ENCODE data around the gene EFNA5. TPM values are rescaled to one million over a fixed set of nuclear protein-coding genes. Genes with fewer than 3 reads are reported as not detected.
"Not testable (repeated sequence)": the region's sequence is repeated elsewhere in the genome, so short reads cannot be mapped to it uniquely, and the experiment has no call there.

EFNA5 gene
- total RNA-seq, 2 donors from 2014 or later = 9.7 to 11.1 TPM

- no peak overlapping the region for H3K4me3 ChIP-seq
- no peaks in the 10 kb centered on the region for H3K9me3 ChIP-seq
- no peak overlapping the region for H3K9ac ChIP-seq (ENCODE audit: low read depth in 2 of 2, low read length in 2 of 2)
- intact Hi-C loops (cut with DNase I) = no loop called here
- H3K27me3 ChIP-seq = no peaks in the 10 kb centered on the region
- no peaks in the 10 kb centered on the region for H3K4me1 ChIP-seq
- DNase-seq = no peak
- TF ChIP-seq, protein P1, sequence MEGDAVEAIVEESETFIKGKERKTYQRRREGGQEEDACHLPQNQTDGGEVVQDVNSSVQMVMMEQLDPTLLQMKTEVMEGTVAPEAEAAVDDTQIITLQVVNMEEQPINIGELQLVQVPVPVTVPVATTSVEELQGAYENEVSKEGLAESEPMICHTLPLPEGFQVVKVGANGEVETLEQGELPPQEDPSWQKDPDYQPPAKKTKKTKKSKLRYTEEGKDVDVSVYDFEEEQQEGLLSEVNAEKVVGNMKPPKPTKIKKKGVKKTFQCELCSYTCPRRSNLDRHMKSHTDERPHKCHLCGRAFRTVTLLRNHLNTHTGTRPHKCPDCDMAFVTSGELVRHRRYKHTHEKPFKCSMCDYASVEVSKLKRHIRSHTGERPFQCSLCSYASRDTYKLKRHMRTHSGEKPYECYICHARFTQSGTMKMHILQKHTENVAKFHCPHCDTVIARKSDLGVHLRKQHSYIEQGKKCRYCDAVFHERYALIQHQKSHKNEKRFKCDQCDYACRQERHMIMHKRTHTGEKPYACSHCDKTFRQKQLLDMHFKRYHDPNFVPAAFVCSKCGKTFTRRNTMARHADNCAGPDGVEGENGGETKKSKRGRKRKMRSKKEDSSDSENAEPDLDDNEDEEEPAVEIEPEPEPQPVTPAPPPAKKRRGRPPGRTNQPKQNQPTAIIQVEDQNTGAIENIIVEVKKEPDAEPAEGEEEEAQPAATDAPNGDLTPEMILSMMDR (IDR thresholded peaks at IDR 0.05) = no peak
- no peak overlapping the region for H3K27ac ChIP-seq
- no peaks in the 10 kb centered on the region for H3K36me3 ChIP-seq
These were observed 308.8 kb downstream of the EFNA5 start for GRCh38 chr5:107361945-107362344.

- Histone ChIP-seq H3K4me1 (no peaks in the 10 kb centered on the region), H3K9ac (ENCODE audit: low read depth in 2 of 2, low read length in 2 of 2) (no peak overlapping the region), H3K9me3 (no peaks in the 10 kb centered on the region), H3K4me3 (no peak overlapping the region), H3K36me3 (no peaks in the 10 kb centered on the region), H3K27ac (no peak overlapping the region), H3K27me3 (no peaks in the 10 kb centered on the region)
- TF ChIP-seq, protein P1 (IDR thresholded peaks at IDR 0.05) = no peak
- intact Hi-C loops (cut with DNase I) = no loop called here
- no peak for DNase-seq
These were observed 310.9 kb downstream of the EFNA5 start for GRCh38 chr5:107359916-107360234.

- no peak for DNase-seq
- Histone ChIP-seq H3K36me3 (no peaks in the 10 kb centered on the region), H3K9me3 (no peaks in the 10 kb centered on the region), H3K27ac (no peak overlapping the region), H3K27me3 (no peaks in the 10 kb centered on the region), H3K9ac (ENCODE audit: low read depth in 2 of 2, low read length in 2 of 2) (no peak overlapping the region), H3K4me1 (no peaks in the 10 kb centered on the region), H3K4me3 (no peak overlapping the region)
- TF ChIP-seq, protein P1 (IDR thresholded peaks at IDR 0.05) = no peak
- intact Hi-C loops (cut with DNase I) = no loop called here
These were observed 311.5 kb downstream of the EFNA5 start for GRCh38 chr5:107359033-107359915.

DNA sequence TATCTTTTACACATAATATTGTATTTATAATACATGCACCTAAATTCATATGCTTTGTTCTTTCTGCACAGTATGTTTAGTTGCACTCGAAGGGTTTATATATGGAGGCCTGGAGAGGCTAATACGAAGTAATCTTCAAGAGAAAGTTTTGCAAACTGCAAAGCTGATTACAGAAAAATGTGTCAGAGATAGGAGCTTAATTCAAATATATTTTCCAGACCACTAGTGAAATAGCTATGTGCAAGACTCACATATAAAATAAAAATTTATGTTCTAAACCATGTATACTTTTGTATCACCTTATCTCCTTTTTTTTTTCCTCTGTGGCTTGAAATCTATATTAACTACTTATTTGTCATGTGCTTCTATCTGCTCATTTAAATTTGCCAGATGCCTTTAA, 313.8 kb downstream of the EFNA5 start:
- H3K9ac ChIP-seq (ENCODE audit: low read depth in 2 of 2, low read length in 2 of 2) = no peak overlapping the region
- H3K27me3 ChIP-seq = no peaks in the 10 kb centered on the region
- TF ChIP-seq, protein P1 (IDR thresholded peaks at IDR 0.05) = no peak
- H3K9me3 ChIP-seq = no peaks in the 10 kb centered on the region
- H3K27ac ChIP-seq = no peak overlapping the region
- H3K4me1 ChIP-seq = no peaks in the 10 kb centered on the region
- no peak for DNase-seq
- H3K36me3 ChIP-seq = no peaks in the 10 kb centered on the region
- no peak overlapping the region for H3K4me3 ChIP-seq
- intact Hi-C loops (cut with DNase I) = no loop called here

- Histone ChIP-seq H3K9me3 (no peaks in the 10 kb centered on the region), H3K27me3 (no peaks in the 10 kb centered on the region), H3K27ac (no peak overlapping the region), H3K9ac (ENCODE audit: low read depth in 2 of 2, low read length in 2 of 2) (no peak overlapping the region), H3K4me1 (no peaks in the 10 kb centered on the region), H3K4me3 (no peak overlapping the region), H3K36me3 (no peaks in the 10 kb centered on the region)
- no peak for DNase-seq
- TF ChIP-seq, protein P1 (IDR thresholded peaks at IDR 0.05) = no peak
- intact Hi-C loops (cut with DNase I) = no loop called here
These were observed 318.2 kb downstream of the EFNA5 start for GRCh38 chr5:107352576-107352975.

GRCh38 chr5:107346580-107346979, 324.2 kb downstream of the EFNA5 start:
- DNase-seq; H3K9ac ChIP-seq (ENCODE audit: low read depth in 2 of 2, low read length in 2 of 2); H3K4me1 ChIP-seq; H3K4me3 ChIP-seq; H3K9me3 ChIP-seq; intact Hi-C loops (cut with DNase I); H3K27me3 ChIP-seq; H3K36me3 ChIP-seq; H3K27ac ChIP-seq: not testable (repeated sequence)

Measured in colonic mucosa (tissue), 4 donors.